Neural cell (in vitro differentiated cells): ENCODE measurements around the gene FGF12.

Source experiments
- EP300 ChIP-seq: fragments of 450-650 bp; conservative IDR thresholded peaks from 2 replicates; pipeline ENCODE4 v1.6.1; 2014; ENCODE audit warnings: antibody characterized with exemption, mild to moderate bottlenecking, moderate library complexity; ENCODE audit not compliant: poor library complexity, severe bottlenecking
- EZH2 ChIP-seq: fragments of 200-600, 300-800 bp; shearing (Covaris generic), sonication (generic); IDR thresholded peaks from 2 replicates; pipeline ENCODE4 v1.6.1; 2014; ENCODE audit warnings: antibody characterized with exemption, low read length, borderline replicate concordance, mild to moderate bottlenecking; ENCODE audit not compliant: insufficient read depth, poor library complexity, severe bottlenecking
- POLR2AphosphoS5 ChIP-seq: IDR thresholded peaks from 2 replicates; pipeline ENCODE4 v1.6.1; 2012
- TF ChIP-seq, protein P1 (sequence below): IDR thresholded peaks from 2 replicates; pipeline ENCODE4 v1.6.1; 2012; ENCODE audit warnings: borderline replicate concordance
- TF ChIP-seq, protein P2 (sequence below): fragments of 450-650 bp; IDR thresholded peaks from 2 replicates; pipeline ENCODE4 v1.5.1; 2014; ENCODE audit warnings: antibody characterized with exemption, mild to moderate bottlenecking, moderate library complexity; ENCODE audit not compliant: poor library complexity, severe bottlenecking

- TF ChIP-seq, protein P1, sequence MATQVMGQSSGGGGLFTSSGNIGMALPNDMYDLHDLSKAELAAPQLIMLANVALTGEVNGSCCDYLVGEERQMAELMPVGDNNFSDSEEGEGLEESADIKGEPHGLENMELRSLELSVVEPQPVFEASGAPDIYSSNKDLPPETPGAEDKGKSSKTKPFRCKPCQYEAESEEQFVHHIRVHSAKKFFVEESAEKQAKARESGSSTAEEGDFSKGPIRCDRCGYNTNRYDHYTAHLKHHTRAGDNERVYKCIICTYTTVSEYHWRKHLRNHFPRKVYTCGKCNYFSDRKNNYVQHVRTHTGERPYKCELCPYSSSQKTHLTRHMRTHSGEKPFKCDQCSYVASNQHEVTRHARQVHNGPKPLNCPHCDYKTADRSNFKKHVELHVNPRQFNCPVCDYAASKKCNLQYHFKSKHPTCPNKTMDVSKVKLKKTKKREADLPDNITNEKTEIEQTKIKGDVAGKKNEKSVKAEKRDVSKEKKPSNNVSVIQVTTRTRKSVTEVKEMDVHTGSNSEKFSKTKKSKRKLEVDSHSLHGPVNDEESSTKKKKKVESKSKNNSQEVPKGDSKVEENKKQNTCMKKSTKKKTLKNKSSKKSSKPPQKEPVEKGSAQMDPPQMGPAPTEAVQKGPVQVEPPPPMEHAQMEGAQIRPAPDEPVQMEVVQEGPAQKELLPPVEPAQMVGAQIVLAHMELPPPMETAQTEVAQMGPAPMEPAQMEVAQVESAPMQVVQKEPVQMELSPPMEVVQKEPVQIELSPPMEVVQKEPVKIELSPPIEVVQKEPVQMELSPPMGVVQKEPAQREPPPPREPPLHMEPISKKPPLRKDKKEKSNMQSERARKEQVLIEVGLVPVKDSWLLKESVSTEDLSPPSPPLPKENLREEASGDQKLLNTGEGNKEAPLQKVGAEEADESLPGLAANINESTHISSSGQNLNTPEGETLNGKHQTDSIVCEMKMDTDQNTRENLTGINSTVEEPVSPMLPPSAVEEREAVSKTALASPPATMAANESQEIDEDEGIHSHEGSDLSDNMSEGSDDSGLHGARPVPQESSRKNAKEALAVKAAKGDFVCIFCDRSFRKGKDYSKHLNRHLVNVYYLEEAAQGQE: no peak
- TF ChIP-seq, protein P2, sequence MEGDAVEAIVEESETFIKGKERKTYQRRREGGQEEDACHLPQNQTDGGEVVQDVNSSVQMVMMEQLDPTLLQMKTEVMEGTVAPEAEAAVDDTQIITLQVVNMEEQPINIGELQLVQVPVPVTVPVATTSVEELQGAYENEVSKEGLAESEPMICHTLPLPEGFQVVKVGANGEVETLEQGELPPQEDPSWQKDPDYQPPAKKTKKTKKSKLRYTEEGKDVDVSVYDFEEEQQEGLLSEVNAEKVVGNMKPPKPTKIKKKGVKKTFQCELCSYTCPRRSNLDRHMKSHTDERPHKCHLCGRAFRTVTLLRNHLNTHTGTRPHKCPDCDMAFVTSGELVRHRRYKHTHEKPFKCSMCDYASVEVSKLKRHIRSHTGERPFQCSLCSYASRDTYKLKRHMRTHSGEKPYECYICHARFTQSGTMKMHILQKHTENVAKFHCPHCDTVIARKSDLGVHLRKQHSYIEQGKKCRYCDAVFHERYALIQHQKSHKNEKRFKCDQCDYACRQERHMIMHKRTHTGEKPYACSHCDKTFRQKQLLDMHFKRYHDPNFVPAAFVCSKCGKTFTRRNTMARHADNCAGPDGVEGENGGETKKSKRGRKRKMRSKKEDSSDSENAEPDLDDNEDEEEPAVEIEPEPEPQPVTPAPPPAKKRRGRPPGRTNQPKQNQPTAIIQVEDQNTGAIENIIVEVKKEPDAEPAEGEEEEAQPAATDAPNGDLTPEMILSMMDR: no peak
- TF ChIP-seq POLR2AphosphoS5 (no peak), EP300 (no peak), EZH2 (no peak)
Observed at GRCh38 chr3:192090586-192090985, 636.8 kb downstream of the FGF12 start.
